D721Med (cell line): Measurements from ENCODE around the gene FAM187B.

ENCODE experiments used
- DNase-seq: peaks from one replicate; pipeline ENCODE4 v3.0.0; 2011; ENCODE audit warnings: low spot score; ENCODE audit not compliant: insufficient read length
- FAIRE-seq: peaks from 2 replicates; lab custom pipeline; 2011; peaks lifted over from hg19 to GRCh38; lab: Jason Lieb, UNC
- TF ChIP-seq, protein P1 (sequence below): IDR thresholded peaks from 2 replicates; pipeline ENCODE4 v1.5.1; 2012; ENCODE audit warnings: mild to moderate bottlenecking, control low read depth; ENCODE audit not compliant: insufficient read depth; ENCODE audit errors: missing control alignments

The FAM187B gene

DNA sequence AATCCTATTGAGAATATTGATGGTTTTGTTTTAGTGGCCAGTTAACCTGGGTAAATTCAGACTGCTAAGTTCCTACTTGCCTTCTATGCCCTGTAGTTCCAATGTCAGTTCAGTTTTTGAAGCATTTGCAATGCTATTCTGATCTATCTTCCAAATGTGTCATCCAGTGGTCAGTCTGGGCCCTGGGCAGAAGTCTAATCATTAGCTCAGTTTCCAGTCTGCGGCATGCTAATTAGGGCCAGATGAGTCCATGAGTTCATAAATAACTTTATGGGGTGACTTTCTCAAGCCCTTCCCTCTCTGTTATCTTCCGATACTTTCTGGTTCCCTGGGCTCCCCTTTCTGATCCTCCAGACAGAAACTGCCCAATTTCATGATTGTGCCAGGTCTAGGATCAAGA, 32.7 kb downstream of the FAM187B start:
- no peak for DNase-seq
- FAIRE-seq = no peak
- TF ChIP-seq, protein P1, sequence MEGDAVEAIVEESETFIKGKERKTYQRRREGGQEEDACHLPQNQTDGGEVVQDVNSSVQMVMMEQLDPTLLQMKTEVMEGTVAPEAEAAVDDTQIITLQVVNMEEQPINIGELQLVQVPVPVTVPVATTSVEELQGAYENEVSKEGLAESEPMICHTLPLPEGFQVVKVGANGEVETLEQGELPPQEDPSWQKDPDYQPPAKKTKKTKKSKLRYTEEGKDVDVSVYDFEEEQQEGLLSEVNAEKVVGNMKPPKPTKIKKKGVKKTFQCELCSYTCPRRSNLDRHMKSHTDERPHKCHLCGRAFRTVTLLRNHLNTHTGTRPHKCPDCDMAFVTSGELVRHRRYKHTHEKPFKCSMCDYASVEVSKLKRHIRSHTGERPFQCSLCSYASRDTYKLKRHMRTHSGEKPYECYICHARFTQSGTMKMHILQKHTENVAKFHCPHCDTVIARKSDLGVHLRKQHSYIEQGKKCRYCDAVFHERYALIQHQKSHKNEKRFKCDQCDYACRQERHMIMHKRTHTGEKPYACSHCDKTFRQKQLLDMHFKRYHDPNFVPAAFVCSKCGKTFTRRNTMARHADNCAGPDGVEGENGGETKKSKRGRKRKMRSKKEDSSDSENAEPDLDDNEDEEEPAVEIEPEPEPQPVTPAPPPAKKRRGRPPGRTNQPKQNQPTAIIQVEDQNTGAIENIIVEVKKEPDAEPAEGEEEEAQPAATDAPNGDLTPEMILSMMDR = no peak

DNA sequence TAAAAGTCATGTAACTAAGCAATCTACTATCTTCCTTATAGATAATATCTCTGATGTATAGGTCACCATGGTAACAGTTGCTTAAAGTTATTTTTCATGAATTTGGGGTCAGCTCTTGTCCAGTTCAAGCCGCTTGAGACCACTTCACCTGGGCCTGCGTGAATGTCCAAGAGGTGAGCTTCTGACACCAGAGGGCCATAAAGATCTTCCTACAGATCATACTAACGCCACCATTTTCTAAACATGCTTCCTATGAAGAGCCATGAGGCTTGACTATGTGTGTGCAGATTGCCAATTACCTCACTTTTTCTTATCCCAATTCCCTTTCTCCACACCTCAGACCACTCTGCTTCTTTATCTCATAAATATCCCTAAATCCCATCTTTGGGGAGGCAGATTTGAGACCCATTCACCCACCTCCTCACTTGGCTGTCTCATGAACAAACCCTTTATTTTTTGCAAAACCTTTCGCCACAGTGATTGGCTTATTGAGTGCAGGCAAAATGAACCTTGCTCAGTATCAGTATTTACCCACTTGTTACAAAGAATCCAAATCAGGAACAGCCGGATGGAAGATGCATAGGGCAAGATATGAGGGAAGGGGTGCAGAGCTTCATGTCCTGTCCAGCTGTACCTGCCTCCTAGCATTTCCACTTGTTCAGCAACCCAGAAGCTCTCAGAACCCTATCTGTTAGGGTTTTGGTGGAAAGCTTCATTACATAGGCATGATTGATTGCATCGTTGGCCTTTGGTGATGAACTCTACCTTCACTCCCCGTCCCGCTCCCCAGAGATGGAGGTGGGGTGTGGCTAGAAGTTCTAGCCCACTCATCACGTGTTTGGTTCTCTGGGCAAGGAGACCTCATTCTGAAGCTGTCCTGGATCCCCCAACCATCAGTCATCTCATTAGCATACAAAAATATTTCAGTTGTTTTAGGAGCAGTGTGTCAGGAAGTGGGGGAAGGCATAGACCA, 34.2 kb downstream of the FAM187B start:
- DNase-seq = no peak
- TF ChIP-seq, protein P1 = no peak
- FAIRE-seq = no peak

DNA sequence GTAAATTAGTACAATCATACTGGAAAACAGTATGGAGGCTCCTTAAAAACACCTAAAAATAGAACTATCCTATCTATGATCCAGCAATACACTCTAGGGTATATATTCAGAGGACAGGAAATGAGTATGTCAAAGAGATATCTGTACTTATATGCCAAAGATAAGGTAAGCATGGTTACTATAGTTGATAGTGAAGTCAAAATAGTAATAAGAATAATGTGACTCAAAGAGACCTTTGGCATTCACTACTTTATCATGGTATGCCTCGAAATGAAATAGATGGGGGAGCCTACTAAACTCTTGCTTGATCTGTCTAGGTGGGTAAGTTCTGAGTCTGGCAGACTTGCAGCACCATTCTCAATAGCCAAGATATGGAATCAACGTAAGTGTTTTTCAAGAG, 43.7 kb downstream of the FAM187B start:
- TF ChIP-seq, protein P1 = no peak
- FAIRE-seq = no peak

DNA sequence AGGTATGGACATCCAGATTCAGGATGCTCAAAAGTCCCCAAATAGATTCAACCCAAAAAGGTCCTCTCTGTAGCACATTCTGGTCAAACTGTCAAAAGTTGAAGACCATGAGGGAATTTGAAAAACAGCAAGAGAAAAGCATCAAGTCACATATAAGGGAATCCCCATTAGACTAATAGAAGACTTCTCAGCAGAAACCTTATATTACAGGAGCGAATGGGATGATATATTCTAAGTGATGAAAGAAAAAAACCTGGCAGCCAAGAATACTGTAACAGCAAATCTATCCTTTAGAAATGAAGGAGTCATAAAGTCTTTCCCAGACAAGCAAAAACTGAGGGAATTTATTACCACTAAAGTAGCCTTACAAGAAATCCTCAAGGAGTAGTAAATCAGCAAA, 44.3 kb downstream of the FAM187B start:
- FAIRE-seq = no peak
- DNase-seq = no peak
- TF ChIP-seq, protein P1 = no peak

More for the DNA sequence above, 43.7 kb downstream of the FAM187B start:
- no peak for DNase-seq

DNA sequence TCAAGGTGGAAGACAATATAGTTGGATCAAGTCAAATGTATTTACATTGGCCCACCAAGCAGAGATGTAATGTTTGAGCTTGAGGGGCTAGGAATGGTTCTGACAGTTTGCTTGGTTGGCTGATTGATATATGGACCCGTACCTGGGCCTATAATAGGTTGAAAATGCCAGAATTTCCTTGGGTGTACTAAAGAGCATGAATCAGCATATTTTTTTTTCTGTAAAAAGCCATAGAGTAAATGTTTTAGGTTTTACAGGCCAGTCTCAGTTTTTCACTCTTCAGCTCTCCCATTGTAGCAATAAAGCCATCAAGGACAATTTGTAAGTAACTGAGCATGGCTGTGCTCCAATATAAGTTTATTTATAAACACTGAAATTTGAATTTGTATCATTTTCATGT, 47.2 kb downstream of the FAM187B start:
- FAIRE-seq (no peak), DNase-seq (no peak)
- TF ChIP-seq, protein P1 = no peak

DNA sequence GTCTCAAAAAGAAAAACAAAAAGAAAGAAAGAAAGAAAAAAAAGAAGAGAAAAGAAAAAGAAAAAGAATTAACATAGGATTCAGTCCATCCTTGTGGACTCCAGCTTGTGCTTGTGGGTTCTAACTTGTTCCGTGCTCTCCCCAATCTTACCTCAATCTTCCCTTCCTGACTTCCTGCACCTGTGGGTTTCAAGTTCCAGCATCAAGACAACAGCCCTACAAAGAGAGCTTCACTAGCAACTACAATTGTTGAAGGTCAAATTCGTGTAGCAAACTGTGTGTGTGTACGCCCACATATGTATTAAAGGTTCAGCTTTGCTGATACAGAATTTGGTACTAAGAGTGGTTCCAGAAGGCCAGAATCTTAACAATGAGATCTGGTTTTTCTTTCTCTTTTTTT, 48.7 kb downstream of the FAM187B start:
- DNase-seq (no peak), FAIRE-seq (no peak)
- TF ChIP-seq, protein P1 = no peak

DNA sequence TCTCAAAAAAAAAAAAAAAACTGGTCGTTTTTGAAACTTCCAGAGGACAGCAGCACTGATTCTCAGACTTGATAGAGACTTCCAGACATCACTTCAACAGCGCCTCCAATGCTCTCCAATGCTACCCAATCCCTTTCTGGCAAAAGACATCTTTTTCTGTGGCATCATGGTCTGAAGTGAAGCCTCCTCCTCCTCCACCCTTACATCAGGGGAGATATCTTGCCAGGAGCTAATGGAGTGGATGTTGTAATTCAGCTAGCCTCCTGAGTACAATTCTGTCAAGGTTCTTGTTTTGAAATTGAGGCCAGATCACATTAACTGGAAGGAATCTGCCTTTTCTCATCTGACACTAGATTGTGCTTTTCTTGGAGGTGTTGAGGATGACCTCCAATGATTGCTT, 49.8 kb downstream of the FAM187B start:
- no peak for FAIRE-seq
- no peak for DNase-seq
- TF ChIP-seq, protein P1 = no peak
